GM19238 (cell line): Measurements from ENCODE around the gene TTLL6.
"Not testable (repeated sequence)": the region's sequence is repeated elsewhere in the genome, so short reads cannot be mapped to it uniquely, and the experiment has no call there.

Source experiments
- DNase-seq: peaks from one replicate; pipeline ENCODE4 v3.0.0; 2011; ENCODE audit warnings: low spot score; ENCODE audit not compliant: insufficient read length

Gene TTLL6

DNA sequence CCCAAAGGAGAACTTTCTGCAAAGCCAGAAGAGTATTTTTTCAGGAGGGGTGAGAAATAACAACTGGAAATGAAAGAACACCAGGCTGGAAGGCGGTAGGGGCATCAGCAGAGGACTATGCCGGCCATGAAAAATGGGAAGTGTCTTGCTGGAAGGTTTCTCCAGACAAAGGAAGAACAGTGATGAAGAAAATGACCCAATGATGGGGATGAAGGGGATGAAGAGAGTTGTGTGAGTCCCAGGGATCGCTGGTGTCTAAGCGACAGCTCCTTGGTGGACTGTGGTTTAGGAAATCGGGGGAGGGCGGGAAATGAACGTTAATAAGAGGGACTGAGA lies 623 bp downstream of the TTLL6 start:
- no peak for DNase-seq

DNA sequence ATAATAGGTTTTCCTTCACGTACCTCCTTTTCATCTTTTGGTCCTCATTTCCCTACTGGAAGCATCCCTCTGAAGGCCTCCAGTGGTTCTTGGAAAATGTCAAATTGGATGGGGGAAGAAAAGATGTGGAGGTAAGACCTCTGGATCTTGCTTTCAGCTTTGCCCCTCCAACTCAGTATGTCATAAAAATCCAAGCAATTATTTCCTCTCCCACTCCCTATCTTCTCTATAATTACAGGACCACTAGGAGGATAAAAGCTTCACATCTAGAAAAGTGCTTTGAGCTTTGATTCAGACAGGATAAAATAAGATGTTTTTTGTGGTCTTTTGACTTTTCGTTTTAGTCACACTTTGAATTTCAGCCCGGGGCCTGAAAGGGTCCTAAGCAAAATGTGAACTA lies 1.7 kb downstream of the TTLL6 start:
- no peak for DNase-seq

DNA sequence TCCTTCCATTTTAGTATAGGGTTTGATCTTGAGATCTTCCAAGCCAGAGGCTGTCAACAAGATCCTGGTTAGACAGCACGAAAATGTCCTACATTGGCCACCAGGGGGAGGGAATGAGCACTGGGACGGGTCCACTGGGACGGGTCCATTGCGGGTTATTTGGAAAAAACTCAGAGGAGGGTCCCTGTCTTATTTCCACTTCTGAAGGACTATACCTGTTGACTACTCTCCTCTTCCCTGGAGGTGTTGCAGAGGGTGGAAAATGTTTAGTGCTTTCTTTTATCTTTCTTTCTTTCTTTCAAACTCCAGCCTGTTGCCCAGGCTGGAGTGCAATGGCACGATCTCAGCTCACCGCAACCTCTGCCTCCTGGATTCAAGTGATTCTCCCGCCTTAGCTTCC lies 2.5 kb downstream of the TTLL6 start:
- DNase-seq, result peak; percentile 69

DNA sequence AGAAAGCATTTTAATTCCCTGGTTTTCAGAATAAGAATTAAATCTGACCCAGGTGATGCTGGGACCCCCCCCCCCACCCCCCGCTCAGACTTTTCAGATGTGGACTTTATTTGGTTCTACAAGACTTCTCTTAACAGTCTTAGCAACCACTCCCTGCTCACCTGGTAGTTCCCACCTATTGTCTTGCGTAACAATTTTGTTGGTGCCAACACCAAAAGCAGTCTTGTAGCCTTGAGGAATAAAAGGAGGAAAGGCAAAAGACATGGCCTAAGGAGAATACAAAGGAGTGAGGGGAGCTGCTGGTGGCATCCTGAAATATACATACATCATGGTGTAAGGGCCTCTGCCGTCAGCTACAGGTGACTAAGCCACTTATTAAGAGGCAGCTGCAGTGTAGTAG lies 5.0 kb downstream of the TTLL6 start:
- DNase-seq, result no peak

DNA sequence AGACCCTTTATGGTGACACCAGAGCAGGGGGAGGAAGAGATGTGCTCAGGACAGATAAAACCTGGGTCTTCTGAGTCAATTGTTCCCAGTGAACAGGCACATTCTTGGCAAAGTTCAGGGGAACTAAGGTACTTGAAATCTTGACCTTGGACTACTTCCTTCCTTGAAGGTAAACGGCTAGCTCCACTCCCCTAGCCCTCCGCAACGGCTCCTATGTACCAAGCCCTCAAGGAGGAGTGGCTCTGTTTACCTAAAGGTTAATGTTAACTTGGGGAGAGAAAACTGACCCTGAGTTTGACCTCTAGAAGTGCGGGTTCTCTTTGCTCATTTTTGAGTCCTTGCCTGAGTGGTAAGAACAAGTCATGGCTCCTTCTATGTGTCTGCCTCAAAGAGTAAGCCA lies 7.8 kb downstream of the TTLL6 start:
- DNase-seq, result no peak

DNA sequence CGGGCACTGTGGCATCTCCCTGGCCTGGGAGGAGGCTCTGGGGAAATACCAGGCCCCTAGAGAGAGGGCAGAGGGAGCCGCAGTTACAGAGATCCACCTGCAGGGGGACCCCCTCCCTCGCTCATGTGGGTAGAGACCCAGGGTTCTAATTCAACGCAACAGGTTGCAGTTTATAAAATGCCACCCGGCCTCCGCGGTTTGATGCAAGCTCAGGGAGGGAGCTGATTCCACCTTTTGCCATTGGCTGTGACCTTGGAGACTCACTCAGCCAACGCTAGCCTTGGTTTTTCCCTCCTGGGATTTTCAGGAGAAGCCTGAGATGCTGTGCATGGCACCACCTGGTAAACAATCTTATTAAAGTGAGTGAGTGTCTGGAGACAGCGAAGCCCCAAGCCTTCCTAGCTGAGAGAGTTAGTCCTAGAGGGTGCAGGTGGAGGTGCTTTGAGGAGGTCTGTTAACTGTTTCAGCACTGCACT lies 12.1 kb downstream of the TTLL6 start:
- peak; percentile 74 for DNase-seq

DNA sequence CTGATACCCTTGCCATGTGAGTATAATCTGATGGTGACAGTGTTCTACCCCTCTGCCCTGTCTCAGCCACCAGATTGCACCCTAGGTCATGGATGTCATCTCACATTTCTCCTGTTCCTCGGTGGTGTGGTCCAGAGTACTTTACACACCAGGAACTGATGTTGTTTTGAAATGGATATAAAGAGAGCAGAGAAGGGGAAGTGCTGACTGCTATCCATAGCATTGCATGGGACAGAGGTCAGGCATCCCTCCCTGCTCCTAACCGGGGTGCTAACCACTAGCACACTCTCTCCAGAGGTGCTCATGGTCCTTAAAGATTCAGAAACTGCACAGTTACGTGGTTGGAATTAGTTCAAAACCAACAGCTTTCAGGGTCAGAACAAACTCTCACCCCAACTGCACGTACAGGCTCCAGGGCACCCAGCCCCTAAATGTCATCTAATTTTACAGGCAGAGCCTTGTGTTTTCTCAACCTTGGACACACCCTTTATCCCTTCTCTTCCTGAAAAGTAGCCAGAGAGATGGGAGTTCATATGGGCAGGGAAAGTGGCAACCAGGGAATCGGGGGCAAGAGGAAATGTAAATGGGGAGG lies 16.3 kb downstream of the TTLL6 start:
- DNase-seq, result no peak

DNA sequence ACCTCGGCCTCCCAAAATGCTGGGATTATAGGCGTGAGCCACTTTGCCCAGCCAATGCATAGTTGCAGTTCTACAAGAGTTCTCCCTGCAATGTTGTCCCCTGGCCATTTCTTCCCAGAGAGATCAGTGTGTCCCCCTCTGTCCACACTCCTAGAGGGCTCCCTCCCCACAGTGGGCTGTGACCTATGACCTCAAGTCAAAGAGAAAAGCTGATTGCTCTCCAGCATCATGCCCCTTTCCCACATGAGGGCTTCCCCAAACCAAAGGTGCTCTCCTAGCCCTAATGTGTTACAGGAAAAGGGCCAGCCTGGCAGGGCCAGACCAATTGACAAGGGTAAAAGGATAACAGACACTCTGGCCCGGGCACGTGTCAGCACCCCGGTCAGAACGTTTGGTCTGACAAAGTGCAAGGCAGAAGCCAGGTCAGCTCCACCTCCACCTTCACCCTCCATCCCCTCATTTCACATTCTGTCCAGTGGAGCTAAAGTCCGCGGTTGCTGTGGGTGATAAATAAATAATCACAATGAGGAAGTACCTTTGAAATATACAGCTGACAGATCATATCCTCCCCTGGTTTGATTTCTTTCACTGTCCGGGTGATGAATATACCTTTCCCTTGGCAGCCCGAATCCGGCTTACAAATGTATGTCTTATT lies 17.8 kb downstream of the TTLL6 start:
- no peak for DNase-seq

DNA sequence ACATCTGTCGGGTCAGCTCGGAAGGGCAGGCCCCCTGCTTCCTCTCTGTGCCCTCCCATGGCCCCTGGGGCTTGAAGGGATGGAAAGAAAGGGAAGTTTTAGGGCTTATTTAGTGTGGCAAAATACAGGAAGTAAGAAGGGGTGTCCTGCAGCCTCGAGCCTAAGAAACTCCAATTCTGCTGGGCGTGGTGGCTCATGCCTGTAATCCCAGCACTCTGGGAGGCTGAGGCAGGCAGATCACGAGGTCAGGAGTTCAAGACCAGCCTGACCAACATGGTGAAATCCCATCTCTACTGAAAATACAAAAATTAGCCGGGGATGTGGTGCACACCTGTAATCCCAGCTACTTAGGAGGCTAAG lies 20.9 kb downstream of the TTLL6 start:
- DNase-seq, result not testable (repeated sequence)

DNA sequence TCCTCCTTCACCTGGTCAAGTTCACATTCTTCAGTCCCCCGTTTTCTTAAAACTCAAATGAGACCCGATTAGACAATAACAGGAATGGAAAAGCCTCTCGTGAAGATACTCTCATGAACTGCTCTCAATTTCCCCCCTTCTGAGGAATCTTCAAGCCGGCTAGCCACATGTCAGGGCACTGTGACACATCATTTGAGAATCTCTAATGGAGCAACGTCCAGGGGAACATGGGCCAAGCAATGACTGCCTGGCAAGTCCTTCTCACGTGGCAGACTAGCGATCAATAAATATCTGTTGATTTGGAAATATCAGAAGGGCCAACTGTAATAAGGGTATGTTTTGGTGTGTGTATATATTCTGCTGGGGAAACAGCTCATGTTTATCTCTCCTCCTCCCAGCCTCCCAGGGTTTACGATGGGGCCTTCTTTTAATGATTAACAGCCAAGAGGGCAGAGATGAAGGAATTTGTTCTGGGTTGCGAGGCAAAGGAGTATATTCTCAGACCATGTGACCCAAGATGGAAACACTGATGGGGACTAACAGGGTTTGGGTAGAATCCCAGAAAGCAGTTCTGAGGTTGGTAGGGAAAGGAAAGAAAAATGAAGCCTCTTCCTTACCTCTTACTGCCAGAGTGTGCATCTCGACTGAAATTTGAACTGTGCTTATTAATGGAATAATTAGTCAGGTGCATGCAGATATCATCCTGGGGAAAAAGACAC lies 21.4 kb downstream of the TTLL6 start:
- no peak for DNase-seq

DNA sequence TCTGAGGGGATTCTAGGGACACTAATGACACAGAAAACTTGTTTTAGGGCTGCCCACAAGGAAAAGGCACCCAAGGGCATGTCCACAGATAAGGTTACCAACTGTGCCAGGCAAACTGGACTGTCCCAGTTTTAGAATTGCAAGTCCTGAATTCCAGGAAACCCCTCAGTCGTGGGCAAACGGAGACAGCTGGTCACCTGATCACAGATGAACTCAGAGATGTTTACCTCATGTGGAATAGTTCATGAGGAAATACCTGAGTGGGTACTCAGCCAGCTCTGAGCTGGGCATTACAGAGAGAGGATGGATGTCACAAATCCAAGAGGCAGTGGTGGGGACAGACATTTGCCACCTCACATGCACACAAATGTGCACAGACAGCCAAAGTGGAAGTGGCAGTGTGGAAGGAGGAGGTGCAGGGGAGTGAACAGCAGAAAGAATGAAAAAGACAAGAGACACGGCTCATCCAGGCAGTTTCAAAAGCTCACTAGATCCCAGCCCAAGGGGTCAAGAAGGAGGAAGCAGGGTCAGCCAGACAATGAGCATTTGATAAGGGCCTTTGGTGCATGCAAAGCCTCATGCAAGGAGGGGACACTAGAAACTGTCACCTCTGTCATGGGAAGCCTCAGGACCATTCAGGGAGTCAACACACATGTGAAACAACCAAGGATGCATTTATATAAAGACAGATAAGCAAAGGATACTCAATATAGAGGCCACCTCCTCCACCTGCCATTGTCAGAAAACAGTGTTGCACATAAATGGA lies 24.8 kb downstream of the TTLL6 start:
- no peak for DNase-seq

DNA sequence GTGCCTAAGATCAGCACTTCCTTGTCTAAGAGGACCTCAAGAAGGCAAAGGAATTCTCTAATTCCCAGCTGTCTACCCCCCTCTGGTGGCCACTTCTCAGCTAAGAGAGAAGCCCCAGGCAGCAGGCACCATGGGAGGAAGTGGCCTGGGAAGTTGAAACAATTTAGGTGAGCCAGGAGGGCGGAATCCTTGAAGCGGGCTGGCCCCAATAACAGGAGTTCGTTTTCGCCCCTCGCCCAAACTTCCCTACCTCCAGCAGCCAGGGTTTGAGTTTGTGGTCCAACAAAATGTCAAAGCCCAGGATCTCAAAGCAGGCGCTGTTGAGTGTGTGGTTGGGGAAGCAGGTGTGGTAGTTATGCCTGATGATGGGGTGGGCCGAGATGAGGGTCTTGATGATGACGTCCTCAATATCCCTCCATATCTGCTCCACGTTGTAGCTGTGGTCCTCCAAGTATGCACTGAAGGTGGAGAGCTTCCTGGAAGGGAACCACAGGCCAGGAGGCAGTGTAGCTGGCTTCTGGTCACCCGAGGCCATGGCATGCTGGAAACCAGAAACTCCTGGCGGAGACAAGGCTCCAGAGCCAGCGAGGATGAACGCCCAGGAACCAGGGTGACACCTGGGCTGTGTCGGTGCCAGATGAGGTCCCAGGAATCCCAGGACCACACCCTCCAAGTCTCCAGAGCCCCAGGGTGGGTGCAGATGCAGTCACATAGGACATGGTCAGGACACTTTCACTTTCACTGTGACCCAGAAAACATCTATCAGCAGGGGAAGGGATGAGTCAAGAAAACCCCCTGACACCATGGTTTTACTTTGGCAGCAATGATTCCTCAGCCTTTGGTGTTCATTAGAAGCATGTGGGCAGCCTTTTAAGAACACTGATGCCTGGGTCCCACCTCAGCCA lies 25.6 kb downstream of the TTLL6 start:
- DNase-seq, result peak; percentile 44

DNA sequence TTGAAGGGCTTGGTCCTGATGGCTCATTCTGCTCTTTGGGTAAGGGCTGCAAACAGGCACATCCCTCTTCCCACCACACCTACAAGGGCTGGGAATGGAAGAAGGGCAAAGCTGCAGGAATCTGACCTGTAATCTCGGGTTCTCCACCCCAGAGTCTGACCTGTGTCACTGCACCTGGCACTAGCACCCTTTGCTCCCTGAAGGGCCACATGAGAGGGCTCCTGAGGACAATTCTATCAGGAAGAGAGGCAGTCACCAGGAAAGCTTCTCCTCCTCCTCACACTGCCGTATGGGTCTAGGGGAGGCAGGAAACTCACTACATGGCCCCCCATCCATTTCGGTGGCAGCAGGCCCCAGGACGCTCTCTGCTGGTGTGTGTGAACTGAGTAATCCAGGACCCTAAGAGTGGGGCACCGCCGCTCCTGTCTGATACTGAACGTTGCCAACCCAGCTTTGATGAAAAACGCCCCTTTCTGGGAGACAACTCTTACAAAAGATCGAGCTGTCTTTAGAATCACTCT lies 26.4 kb downstream of the TTLL6 start:
- no peak for DNase-seq

DNA sequence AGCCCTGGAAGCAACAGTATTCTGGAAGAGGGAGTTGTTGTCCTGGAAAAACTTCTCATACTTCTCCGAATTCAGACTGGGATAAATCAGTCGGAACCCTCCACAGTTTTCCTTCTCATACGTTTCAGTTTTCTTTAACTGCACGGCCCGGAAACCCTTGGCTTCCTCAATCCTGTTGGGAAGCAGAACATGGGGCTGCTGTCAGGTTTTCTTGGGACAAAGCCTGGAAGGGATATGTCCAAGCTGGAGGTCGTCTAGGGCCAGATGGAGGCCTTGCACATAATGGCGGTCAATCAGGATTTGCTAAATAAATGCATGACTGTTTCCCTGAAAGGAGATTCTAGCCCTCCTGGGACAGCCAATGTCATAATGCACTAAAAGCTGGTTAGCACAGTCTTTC lies 29.2 kb downstream of the TTLL6 start:
- no peak for DNase-seq

DNA sequence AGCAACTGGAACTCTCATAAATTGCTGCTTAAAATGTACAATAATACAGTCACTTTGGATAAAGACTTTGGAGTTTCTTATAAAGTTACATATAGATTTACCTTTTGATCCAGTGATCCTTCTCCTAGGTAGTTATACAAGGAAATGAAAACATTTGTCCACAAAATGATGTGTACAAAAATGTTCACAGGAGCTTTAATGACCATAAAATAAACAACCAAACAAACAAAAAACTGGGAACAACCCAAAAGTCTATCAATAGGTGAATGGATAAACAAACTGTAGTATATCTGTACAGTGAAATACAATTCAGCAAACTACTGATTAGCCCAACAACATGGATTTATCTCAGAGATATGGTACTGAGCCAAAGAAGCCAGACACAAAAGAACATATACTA lies 37.6 kb downstream of the TTLL6 start:
- DNase-seq, result no peak

DNA sequence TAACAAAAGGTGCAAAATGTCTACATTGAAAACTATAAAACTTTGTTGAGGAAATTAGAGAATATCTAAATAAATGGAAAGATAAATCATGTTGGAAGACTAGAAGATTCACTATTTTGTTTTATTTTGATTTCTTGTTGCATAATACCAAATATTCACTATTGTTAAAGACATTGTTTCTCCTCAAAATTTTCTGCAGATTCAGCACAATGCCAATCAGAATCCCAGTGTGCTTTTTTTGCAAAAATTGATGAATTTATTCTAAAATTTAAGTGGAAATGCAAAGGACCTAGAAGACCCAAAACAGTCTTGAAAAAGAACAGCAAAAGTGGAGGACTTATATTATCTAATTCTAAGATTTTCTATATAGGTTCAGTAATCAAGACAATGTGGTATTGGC lies 40.4 kb downstream of the TTLL6 start:
- no peak for DNase-seq

DNA sequence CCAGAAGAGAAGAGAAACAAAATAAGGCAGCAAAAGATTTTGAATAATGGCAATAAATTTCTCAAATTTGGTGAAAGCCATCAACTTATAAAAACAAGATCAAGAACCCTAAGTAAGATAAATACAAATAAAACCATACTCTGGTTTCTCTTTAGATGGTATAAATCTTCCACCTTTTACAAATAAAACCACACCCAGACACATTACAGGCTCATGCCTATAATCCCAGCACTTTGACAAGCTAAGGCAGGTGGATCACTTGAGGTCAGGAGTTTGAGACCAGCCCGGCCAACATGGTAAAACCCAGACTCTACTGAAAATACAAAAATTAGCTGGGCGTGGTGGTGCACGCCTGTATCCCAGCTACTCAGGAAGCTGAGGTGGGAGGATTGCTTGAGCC lies 43.8 kb downstream of the TTLL6 start:
- DNase-seq, result no peak

DNA sequence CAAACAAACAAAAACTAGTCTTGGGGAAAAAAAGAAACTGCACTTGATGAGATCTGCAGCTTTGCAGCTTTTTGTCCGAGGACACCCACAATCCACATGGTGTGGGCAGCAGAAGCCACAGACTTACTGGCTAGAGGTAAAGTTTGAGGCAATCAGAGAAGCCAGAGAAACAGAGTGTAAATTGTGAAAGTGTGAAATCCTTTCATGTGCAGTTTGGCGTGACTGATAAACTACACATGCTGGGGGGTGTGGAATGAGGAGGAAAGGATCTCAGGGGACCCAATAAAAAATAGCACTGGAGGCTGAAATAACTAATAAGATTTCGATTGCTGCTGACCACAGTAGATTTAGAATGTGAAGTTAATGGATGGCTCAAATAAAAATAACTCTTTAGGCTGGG lies 46.1 kb downstream of the TTLL6 start:
- DNase-seq, result no peak

DNA sequence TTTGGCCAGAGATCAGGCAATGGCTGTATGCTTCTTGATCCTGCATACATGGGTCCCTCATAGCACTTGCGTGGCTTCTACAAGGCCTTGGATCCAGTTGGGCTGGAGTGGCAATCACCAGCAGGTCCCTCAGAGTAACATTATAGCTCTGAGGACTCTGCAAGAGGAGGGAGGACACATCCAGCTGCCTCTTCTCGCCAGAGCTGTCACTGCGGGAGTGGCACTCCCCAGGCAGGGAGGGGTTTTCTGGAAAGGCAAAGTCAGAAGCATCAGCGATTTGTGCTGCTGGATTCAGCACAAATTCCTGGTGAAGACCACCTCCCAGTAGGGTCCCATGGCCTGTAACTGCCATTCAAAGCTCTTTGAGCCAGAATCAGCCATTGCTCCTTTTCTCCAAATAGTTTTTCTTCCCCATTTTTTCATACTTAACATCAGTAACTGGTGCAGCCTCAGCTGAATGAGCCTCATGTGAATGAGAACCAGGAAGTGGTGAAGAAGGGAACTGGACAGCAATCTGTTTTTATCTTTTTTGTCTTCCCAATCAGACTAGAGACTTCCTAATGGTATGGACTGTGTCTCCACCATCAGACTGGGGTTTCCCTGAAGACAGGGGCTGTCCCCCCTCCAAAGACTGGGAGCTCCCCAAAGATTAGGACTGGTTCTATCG lies 47.9 kb downstream of the TTLL6 start:
- DNase-seq, result no peak

DNA sequence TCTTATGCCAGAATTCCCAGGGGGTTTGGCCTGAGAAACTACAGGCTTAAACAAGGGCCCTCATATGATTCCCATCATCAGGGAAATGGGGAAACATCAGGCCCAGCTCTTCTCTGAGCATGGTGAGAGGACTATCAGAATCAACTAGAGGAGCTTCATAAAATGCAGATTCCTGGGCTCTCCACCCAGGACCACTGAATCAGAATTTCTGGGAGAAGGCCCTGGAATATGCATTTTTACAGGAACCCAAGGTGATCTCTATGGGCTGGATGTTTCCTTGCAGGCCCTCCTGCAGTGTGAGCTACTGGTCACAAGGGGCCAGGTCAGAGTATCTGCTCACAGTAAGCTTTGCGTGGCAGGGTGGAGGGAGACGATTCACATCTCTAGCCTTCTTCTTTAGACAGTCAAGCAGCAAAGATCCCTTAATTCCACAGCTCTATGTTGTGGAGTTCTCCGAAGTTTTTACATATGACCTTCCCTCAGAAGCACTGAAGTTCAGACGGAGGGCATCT lies 49.7 kb downstream of the TTLL6 start:
- DNase-seq, result no peak
